ENCODE results near the gene UGT1A10. TPM values are rescaled to one million over a fixed set of nuclear protein-coding genes. Genes with fewer than 3 reads are reported as not detected.
"Not testable (repeated sequence)": the region's sequence is repeated elsewhere in the genome, so short reads cannot be mapped to it uniquely, and the experiment has no call there.

UGT1A10 gene
- total RNA-seq, 1 donor from 2014 or later, result not detected

GRCh38 chr2:233655043-233655442, 18.8 kb downstream of the UGT1A10 start:
- H3K4me1 Mint-ChIP-seq (ENCODE audit: low read depth), result no peaks in the 10 kb centered on the region
- H3K9me3 Mint-ChIP-seq (ENCODE audit: low read depth), result no peaks in the 10 kb centered on the region
- TF ChIP-seq, protein P1, sequence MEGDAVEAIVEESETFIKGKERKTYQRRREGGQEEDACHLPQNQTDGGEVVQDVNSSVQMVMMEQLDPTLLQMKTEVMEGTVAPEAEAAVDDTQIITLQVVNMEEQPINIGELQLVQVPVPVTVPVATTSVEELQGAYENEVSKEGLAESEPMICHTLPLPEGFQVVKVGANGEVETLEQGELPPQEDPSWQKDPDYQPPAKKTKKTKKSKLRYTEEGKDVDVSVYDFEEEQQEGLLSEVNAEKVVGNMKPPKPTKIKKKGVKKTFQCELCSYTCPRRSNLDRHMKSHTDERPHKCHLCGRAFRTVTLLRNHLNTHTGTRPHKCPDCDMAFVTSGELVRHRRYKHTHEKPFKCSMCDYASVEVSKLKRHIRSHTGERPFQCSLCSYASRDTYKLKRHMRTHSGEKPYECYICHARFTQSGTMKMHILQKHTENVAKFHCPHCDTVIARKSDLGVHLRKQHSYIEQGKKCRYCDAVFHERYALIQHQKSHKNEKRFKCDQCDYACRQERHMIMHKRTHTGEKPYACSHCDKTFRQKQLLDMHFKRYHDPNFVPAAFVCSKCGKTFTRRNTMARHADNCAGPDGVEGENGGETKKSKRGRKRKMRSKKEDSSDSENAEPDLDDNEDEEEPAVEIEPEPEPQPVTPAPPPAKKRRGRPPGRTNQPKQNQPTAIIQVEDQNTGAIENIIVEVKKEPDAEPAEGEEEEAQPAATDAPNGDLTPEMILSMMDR (IDR thresholded peaks at IDR 0.05; ENCODE audit: unreplicated experiment), result no peak
- peaks cover 19% of the 10 kb centered on the region for H3K27me3 Mint-ChIP-seq
- no peak overlapping the region for H3K27ac Mint-ChIP-seq
- H3K36me3 Mint-ChIP-seq (ENCODE audit: insufficient read depth), result no peaks in the 10 kb centered on the region
- DNase-seq (ENCODE audit: low spot score, unreplicated experiment), result no peak
- H3K4me3 Mint-ChIP-seq (ENCODE audit: low read depth), result no peak overlapping the region

DNA sequence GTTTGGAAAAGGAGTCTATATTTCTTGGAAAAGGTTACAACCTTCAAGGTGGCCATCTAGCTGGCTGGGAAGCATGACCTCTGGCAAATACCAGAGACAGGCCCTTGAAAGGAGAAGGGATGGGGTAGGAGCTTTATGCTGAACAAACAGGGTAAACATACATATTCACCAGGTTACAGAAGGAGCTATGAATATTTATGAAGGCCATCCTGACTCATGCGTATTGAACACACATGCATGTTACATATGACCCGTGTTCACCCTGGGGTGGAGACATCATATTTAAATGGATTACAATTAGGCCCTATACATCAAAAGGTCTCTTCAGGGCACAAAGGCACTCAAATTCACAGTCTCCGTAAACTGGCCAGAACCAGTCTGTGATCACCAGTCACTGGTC, 19.7 kb downstream of the UGT1A10 start:
- not testable (repeated sequence) for H3K36me3 Mint-ChIP-seq (ENCODE audit: insufficient read depth); H3K4me1 Mint-ChIP-seq (ENCODE audit: low read depth); H3K27ac Mint-ChIP-seq; DNase-seq (ENCODE audit: low spot score, unreplicated experiment); H3K4me3 Mint-ChIP-seq (ENCODE audit: low read depth); H3K9me3 Mint-ChIP-seq (ENCODE audit: low read depth)
- H3K27me3 Mint-ChIP-seq, result peaks cover 21% of the 10 kb centered on the region

DNA sequence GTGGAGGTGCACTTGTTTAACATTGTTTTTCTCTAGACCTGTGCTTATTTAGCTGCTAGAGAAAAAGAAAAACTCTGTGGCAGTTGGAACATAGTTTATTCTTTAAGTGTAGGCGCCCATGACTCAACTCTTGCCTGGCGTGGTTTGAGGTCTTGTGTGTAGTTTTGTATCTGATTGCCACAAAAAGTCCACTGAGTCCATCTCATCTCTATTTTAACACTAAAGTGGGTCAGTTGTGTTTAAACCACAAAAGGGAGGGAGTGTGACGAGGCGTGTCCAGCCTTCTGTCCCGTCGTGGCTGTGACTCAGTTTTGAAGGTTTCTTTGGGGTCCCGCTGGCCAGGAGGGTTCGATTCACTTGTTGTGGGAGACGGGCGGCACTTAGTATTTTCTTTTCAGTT, 20.2 kb downstream of the UGT1A10 start:
- Mint-ChIP-seq H3K4me3 (ENCODE audit: low read depth) (no peak overlapping the region), H3K27me3 (peaks cover 21% of the 10 kb centered on the region), H3K27ac (no peak overlapping the region), H3K36me3 (ENCODE audit: insufficient read depth) (no peaks in the 10 kb centered on the region), H3K4me1 (ENCODE audit: low read depth) (no peaks in the 10 kb centered on the region), H3K9me3 (ENCODE audit: low read depth) (no peaks in the 10 kb centered on the region)
- no peak for DNase-seq (ENCODE audit: low spot score, unreplicated experiment)
- TF ChIP-seq, protein P1 (IDR thresholded peaks at IDR 0.05; ENCODE audit: unreplicated experiment), result no peak

DNA sequence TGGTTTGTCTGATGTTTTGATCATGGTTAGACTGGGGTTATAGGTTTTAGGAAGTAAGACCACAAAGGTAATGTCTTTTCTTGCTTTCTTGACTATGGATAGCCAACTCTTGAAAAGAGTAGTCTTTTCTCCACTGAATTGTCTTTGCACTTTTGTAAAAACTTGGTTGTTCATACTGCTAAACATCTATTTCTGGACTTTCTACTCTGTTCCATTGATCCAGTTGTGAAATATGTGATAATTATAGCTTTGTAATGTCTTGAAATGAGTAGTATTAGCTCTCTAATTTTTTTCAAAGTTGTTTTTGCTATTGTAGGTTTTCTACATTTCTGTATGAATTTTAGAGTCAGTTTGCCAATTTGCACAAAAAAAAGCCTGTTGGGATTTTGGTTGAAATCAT, 22.4 kb downstream of the UGT1A10 start:
- DNase-seq (ENCODE audit: low spot score, unreplicated experiment), result no peak
- Mint-ChIP-seq H3K4me3 (ENCODE audit: low read depth) (no peak overlapping the region), H3K9me3 (ENCODE audit: low read depth) (no peaks in the 10 kb centered on the region), H3K36me3 (ENCODE audit: insufficient read depth) (no peaks in the 10 kb centered on the region), H3K27me3 (peaks cover 18% of the 10 kb centered on the region), H3K4me1 (ENCODE audit: low read depth) (no peaks in the 10 kb centered on the region), H3K27ac (no peak overlapping the region)
- TF ChIP-seq, protein P1 (IDR thresholded peaks at IDR 0.05; ENCODE audit: unreplicated experiment), result no peak

GRCh38 chr2:233663911-233664310, 27.7 kb downstream of the UGT1A10 start:
- peaks cover 11% of the 10 kb centered on the region for H3K27me3 Mint-ChIP-seq
- H3K4me1 Mint-ChIP-seq (ENCODE audit: low read depth), result no peaks in the 10 kb centered on the region

More at GRCh38 chr2:233663911-233664310, 27.7 kb downstream of the UGT1A10 start:
- H3K4me3 Mint-ChIP-seq (ENCODE audit: low read depth), result no peak overlapping the region
- TF ChIP-seq, protein P1 (IDR thresholded peaks at IDR 0.05; ENCODE audit: unreplicated experiment), result no peak
- no peaks in the 10 kb centered on the region for H3K36me3 Mint-ChIP-seq (ENCODE audit: insufficient read depth)
- DNase-seq (ENCODE audit: low spot score, unreplicated experiment), result no peak
- H3K9me3 Mint-ChIP-seq (ENCODE audit: low read depth), result peaks cover 6% of the 10 kb centered on the region
- H3K27ac Mint-ChIP-seq, result no peak overlapping the region
